Mesenchymal stem cell (in vitro differentiated cells and primary cell): ENCODE measurements around the gene POLR1H.

ENCODE experiments used
- DNase-seq: peaks from one replicate; pipeline ENCODE4 v3.0.0-alpha.2; 2013
- H2AFZ ChIP-seq: one replicate; pipeline ENCODE4 v1.6.1; 2013; ENCODE audit warnings: low read depth, mild to moderate bottlenecking, control low read depth, inconsistent platforms, low read length, moderate library complexity
- H2AK5ac ChIP-seq: 2 replicates; pipeline ENCODE4 v1.6.1; 2013; ENCODE audit warnings: low read length, moderate library complexity, mild to moderate bottlenecking, inconsistent platforms; ENCODE audit not compliant: severe bottlenecking
- H2BK120ac ChIP-seq: one replicate; pipeline ENCODE4 v1.6.1; 2013; ENCODE audit warnings: low read depth, mild to moderate bottlenecking, inconsistent platforms, low read length, moderate library complexity
- H2BK12ac ChIP-seq, 2 experiments: one replicate each; pipeline ENCODE4 v1.6.1; 2013; ENCODE audit warnings: inconsistent platforms in 2 of 2, low read length in 2 of 2, mild to moderate bottlenecking in 2 of 2, moderate library complexity in 2 of 2, control low read depth in 1 of 2
- H2BK15ac ChIP-seq: one replicate; pipeline ENCODE4 v1.6.1; 2013; ENCODE audit warnings: mild to moderate bottlenecking, low read depth, inconsistent platforms; ENCODE audit not compliant: poor library complexity, severe bottlenecking
- H2BK5ac ChIP-seq: 2 replicates; pipeline ENCODE4 v1.6.1; 2013; ENCODE audit warnings: low read depth, mild to moderate bottlenecking, low read length, control low read depth, inconsistent platforms; ENCODE audit not compliant: poor library complexity, severe bottlenecking
- H3K14ac ChIP-seq, 2 experiments: one replicate each; pipeline ENCODE4 v1.6.1; 2013; ENCODE audit warnings: inconsistent platforms in 2 of 2, low read length in 2 of 2, control low read depth in 1 of 2, mild to moderate bottlenecking in 1 of 2, moderate library complexity in 1 of 2
- H3K18ac ChIP-seq, 2 experiments: one replicate each; pipeline ENCODE4 v1.6.1; 2013; ENCODE audit warnings: inconsistent platforms in 2 of 2, low read length in 2 of 2, control low read depth in 1 of 2, low read depth in 1 of 2, mild to moderate bottlenecking in 1 of 2
- H3K23ac ChIP-seq, 2 experiments: one replicate each; pipeline ENCODE4 v1.6.1; 2013; ENCODE audit warnings: inconsistent platforms in 2 of 2, low read length in 2 of 2, mild to moderate bottlenecking in 2 of 2, moderate library complexity in 2 of 2, control low read depth in 1 of 2
- H3K27ac ChIP-seq: 2 replicates; pipeline ENCODE4 v1.5.1; 2013; ENCODE audit warnings: mild to moderate bottlenecking, moderate library complexity, low read length, control low read depth, inconsistent platforms; ENCODE audit not compliant: poor library complexity, severe bottlenecking
- H3K27me3 ChIP-seq, 2 experiments: 2 replicates each; pipeline versions ENCODE4 v1.6.1 to v1.7.0; 2013; ENCODE audit warnings: low read length in 2 of 2, mild to moderate bottlenecking in 2 of 2, moderate library complexity in 2 of 2, control low read depth in 1 of 2, inconsistent platforms in 1 of 2; ENCODE audit not compliant: control insufficient read depth in 1 of 2, insufficient read depth in 1 of 2
- H3K36me3 ChIP-seq, 2 experiments: 2 replicates each; pipeline versions ENCODE4 v1.6.1 to v1.7.0; 2013; ENCODE audit warnings: low read length in 2 of 2, control low read depth in 1 of 2, inconsistent platforms in 1 of 2, low read depth in 1 of 2, mild to moderate bottlenecking in 1 of 2; ENCODE audit not compliant: insufficient read depth in 2 of 2, control insufficient read depth in 1 of 2
- H3K4ac ChIP-seq, 2 experiments: one replicate each; pipeline ENCODE4 v1.6.1; 2013; ENCODE audit warnings: inconsistent platforms in 2 of 2, low read length in 2 of 2, mild to moderate bottlenecking in 2 of 2, moderate library complexity in 2 of 2, control low read depth in 1 of 2, low read depth in 1 of 2
- H3K4me1 ChIP-seq: 2 replicates; pipeline ENCODE4 v1.6.1; 2013; ENCODE audit warnings: low read depth, low read length, control low read depth; ENCODE audit not compliant: control insufficient read depth, insufficient read depth
- H3K4me2 ChIP-seq: 2 replicates; pipeline ENCODE4 v1.6.1; 2013; ENCODE audit warnings: low read length, mild to moderate bottlenecking, inconsistent platforms; ENCODE audit not compliant: poor library complexity, severe bottlenecking
- H3K4me3 ChIP-seq, 2 experiments: 2 replicates each; pipeline versions ENCODE4 v1.5.1 to v1.7.0; 2013; ENCODE audit warnings: low read length in 2 of 2, mild to moderate bottlenecking in 2 of 2, control low read depth in 1 of 2, low read depth in 1 of 2; ENCODE audit not compliant: insufficient read depth in 1 of 2
- H3K79me1 ChIP-seq: replicated peaks from 2 replicates; pipeline ENCODE4 v1.6.1; 2013; ENCODE audit warnings: mild to moderate bottlenecking, control low read depth, low read length, inconsistent platforms; ENCODE audit not compliant: poor library complexity, severe bottlenecking
- H3K9ac ChIP-seq: 2 replicates; pipeline ENCODE4 v1.7.0; 2013; ENCODE audit warnings: mild to moderate bottlenecking, low read length, moderate library complexity
- H3K9me3 ChIP-seq: 2 replicates; pipeline ENCODE4 v1.7.0; 2013; ENCODE audit warnings: mild to moderate bottlenecking, low read length; ENCODE audit not compliant: control insufficient read depth
- H4K8ac ChIP-seq: one replicate; pipeline ENCODE4 v1.6.1; 2013; ENCODE audit warnings: inconsistent platforms, mild to moderate bottlenecking, low read length, moderate library complexity
- H4K91ac ChIP-seq: one replicate; pipeline ENCODE4 v1.6.1; 2013; ENCODE audit warnings: mild to moderate bottlenecking, low read length, inconsistent platforms
- WGBS: methylation state at CpG from one replicate; pipeline ENCODE4 v1.1.7; 2013; ENCODE audit warnings: mixed read lengths; 5-methylcytosine and 5-hydroxymethylcytosine counted together

POLR1H gene

GRCh38 chr6:30102970-30103871 is 42.2 kb downstream of the POLR1H start:
- Histone ChIP-seq H3K4ac (no peak overlapping the region), H3K4me2 (peak overlapping the region; percentile 71), H3K79me1 (no peaks in the 10 kb centered on the region), H3K9ac (peak overlapping the region; percentile 86), H3K27ac (no peak overlapping the region), H3K36me3 (no peaks in the 10 kb centered on the region), H3K27me3 (peaks cover 56 to 72% of the 10 kb centered on the region in 2 experiments), H4K8ac (no peak overlapping the region), H3K18ac (no peak overlapping the region), H2AFZ (peak overlapping the region; percentile 15), H2BK5ac (no peak overlapping the region), H3K23ac (no peak overlapping the region), H3K4me1 (peaks cover 24% of the 10 kb centered on the region), H3K14ac (no peak overlapping the region), H3K9me3 (no peaks in the 10 kb centered on the region), H2BK12ac (no peak overlapping the region), H2AK5ac (no peak overlapping the region), H3K4me3 (peak overlapping the region; percentile 22 to 76), H2BK120ac (no peak overlapping the region), H4K91ac (no peak overlapping the region), H2BK15ac (no peak overlapping the region)
- peak; percentile 87 for DNase-seq
- WGBS: 6% methylated on average over 32 of the region's 36 CpGs

DNA sequence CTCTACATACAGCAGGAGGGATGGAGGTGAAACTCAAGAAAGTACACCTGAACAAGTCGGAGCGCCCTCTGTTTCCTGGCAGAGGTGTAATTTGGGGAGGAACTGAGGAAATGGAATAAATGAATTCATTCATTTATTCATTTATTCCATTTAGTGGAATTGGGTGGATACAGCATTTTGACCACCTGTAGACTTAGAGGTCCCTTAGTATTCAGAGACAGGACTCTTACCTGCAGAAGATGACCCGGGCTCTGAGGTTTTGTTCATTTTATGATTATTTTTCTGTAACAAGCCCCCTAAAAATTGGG is 42.8 kb downstream of the POLR1H start:
- no peak overlapping the region for H3K27ac ChIP-seq
- no peak overlapping the region for H3K23ac ChIP-seq
- no peaks in the 10 kb centered on the region for H3K36me3 ChIP-seq
- peak overlapping the region; percentile 71 for H3K4me2 ChIP-seq
- peaks cover 24% of the 10 kb centered on the region for H3K4me1 ChIP-seq
- no peak overlapping the region for H2AFZ ChIP-seq
- WGBS: no CpG with 5 or more reads among the region's 3 CpGs
- H3K4ac ChIP-seq: no peak overlapping the region
- no peak overlapping the region for H2BK15ac ChIP-seq
- no peak overlapping the region for H3K18ac ChIP-seq
- no peak overlapping the region for H2BK120ac ChIP-seq
- no peak for DNase-seq
- H2AK5ac ChIP-seq: no peak overlapping the region
- H3K9me3 ChIP-seq: no peaks in the 10 kb centered on the region
- peak overlapping the region in 1 of 2 experiments; percentile 76 for H3K4me3 ChIP-seq
- no peak overlapping the region for H3K14ac ChIP-seq
- H3K9ac ChIP-seq: peak overlapping the region; percentile 86
- no peak overlapping the region for H2BK5ac ChIP-seq
- no peak overlapping the region for H4K91ac ChIP-seq
- no peak overlapping the region for H4K8ac ChIP-seq
- H3K79me1 ChIP-seq: no peaks in the 10 kb centered on the region
- peaks cover 56 to 70% of the 10 kb centered on the region in 2 experiments for H3K27me3 ChIP-seq
- no peak overlapping the region for H2BK12ac ChIP-seq

- Histone ChIP-seq H4K91ac (no peak overlapping the region), H3K4ac (no peak overlapping the region), H3K4me1 (peaks cover 24% of the 10 kb centered on the region), H3K14ac (no peak overlapping the region), H3K79me1 (no peaks in the 10 kb centered on the region), H3K9me3 (no peaks in the 10 kb centered on the region), H3K18ac (no peak overlapping the region), H2BK120ac (no peak overlapping the region), H2AK5ac (no peak overlapping the region), H3K4me2 (no peak overlapping the region), H3K36me3 (no peaks in the 10 kb centered on the region), H2BK5ac (no peak overlapping the region), H2BK12ac (no peak overlapping the region), H2AFZ (no peak overlapping the region), H3K27me3 (peaks cover 54 to 66% of the 10 kb centered on the region in 2 experiments), H3K4me3 (no peak overlapping the region), H4K8ac (no peak overlapping the region), H3K23ac (no peak overlapping the region), H3K27ac (no peak overlapping the region), H2BK15ac (no peak overlapping the region), H3K9ac (no peak overlapping the region)
- 33% methylated on average over 1 of the region's 2 CpGs for WGBS
- DNase-seq: no peak
Measured at GRCh38 chr6:30104661-30105060, 43.6 kb downstream of the POLR1H start.

DNA sequence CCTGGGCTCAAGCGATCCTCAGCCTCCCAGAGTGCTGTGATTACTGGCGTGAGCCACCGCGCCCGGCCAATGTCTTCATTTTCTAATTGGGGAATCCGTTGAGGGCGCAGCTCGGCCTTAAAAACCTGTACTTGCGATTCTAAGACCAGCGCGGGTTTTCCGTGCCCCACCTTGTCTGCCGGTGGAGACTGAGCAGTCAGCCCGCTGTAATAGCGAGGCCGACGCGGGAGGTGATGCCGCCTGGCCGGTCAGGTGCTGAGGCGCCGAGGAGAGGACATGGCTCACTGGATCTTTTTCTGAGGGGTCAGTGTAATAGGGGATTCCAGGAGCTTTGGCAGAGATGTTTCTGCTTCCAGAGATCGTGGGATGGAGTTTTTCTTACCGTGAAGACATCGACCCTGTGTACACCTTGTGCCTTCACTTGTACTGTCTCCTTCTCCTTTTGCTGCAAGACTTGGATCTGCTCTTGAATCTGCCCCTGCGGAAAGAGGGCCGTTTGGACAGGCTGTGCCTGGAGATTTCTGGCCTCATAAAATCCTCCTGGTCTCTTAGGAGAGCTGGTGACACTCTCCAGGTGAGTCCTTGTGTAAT is 50.3 kb downstream of the POLR1H start:
- H3K9me3 ChIP-seq: no peaks in the 10 kb centered on the region
- no peaks in the 10 kb centered on the region for H3K36me3 ChIP-seq
- peaks cover 49 to 63% of the 10 kb centered on the region in 2 experiments for H3K27me3 ChIP-seq
- H3K4me1 ChIP-seq: peaks cover 2% of the 10 kb centered on the region
- H3K27ac ChIP-seq: no peak overlapping the region
- no peak overlapping the region for H2AFZ ChIP-seq
- no peaks in the 10 kb centered on the region for H3K79me1 ChIP-seq
- H2BK5ac ChIP-seq: no peak overlapping the region
- no peak overlapping the region for H3K14ac ChIP-seq
- no peak overlapping the region for H3K4me2 ChIP-seq
- H4K8ac ChIP-seq: no peak overlapping the region
- H3K18ac ChIP-seq: no peak overlapping the region
- 84% methylated on average over 27 of the region's 27 CpGs for WGBS
- no peak overlapping the region for H3K9ac ChIP-seq
- H2BK15ac ChIP-seq: no peak overlapping the region
- no peak overlapping the region for H2BK120ac ChIP-seq
- no peak overlapping the region for H2AK5ac ChIP-seq
- no peak overlapping the region for H3K4ac ChIP-seq
- no peak for DNase-seq
- H2BK12ac ChIP-seq: no peak overlapping the region
- H4K91ac ChIP-seq: no peak overlapping the region
- H3K23ac ChIP-seq: no peak overlapping the region
- no peak overlapping the region for H3K4me3 ChIP-seq
